ENCODE measurements around the gene DCUN1D3.

Gene DCUN1D3

GRCh38 chr16:20844054-20844453, 56.1 kb downstream of the DCUN1D3 start:
- H3K4me1 ChIP-seq (ENCODE audit: insufficient read depth, low read length): no peaks in the 10 kb centered on the region
- H3K9me3 ChIP-seq (ENCODE audit: low read length): no peaks in the 10 kb centered on the region
- H3K9ac ChIP-seq (ENCODE audit: low read length): no peak overlapping the region
- no peak overlapping the region for H3K27ac ChIP-seq (ENCODE audit: low read depth, low read length)
- H3K27me3 ChIP-seq (ENCODE audit: control insufficient read depth in 1 of 2, insufficient read depth in 2 of 2, low read length in 2 of 2): no peaks in the 10 kb centered on the region
- H3K4me3 ChIP-seq (ENCODE audit: low read depth in 1 of 2, low read length in 2 of 2): no peak overlapping the region
- no peaks in the 10 kb centered on the region for H3K36me3 ChIP-seq (ENCODE audit: insufficient read depth, low read length)

- H3K9me3 ChIP-seq (ENCODE audit: low read length): no peaks in the 10 kb centered on the region
- no peak overlapping the region for H3K9ac ChIP-seq (ENCODE audit: low read length)
- no peak overlapping the region for H3K4me3 ChIP-seq (ENCODE audit: low read depth in 1 of 2, low read length in 2 of 2)
Observed at GRCh38 chr16:20839504-20839903, 60.7 kb downstream of the DCUN1D3 start.

GRCh38 chr16:20838240-20838639, 61.9 kb downstream of the DCUN1D3 start:
- H3K9me3 ChIP-seq (ENCODE audit: low read length): no peaks in the 10 kb centered on the region
- no peak overlapping the region for H3K4me3 ChIP-seq (ENCODE audit: low read depth in 1 of 2, low read length in 2 of 2)
- H3K36me3 ChIP-seq (ENCODE audit: insufficient read depth, low read length): no peaks in the 10 kb centered on the region
- no peaks in the 10 kb centered on the region for H3K27me3 ChIP-seq (ENCODE audit: control insufficient read depth in 1 of 2, insufficient read depth in 2 of 2, low read length in 2 of 2)
- no peaks in the 10 kb centered on the region for H3K4me1 ChIP-seq (ENCODE audit: insufficient read depth, low read length)
- no peak overlapping the region for H3K27ac ChIP-seq (ENCODE audit: low read depth, low read length)
- H3K9ac ChIP-seq (ENCODE audit: low read length): no peak overlapping the region

More at GRCh38 chr16:20839504-20839903, 60.7 kb downstream of the DCUN1D3 start:
- H3K27me3 ChIP-seq (ENCODE audit: control insufficient read depth in 1 of 2, insufficient read depth in 2 of 2, low read length in 2 of 2): no peaks in the 10 kb centered on the region
- H3K4me1 ChIP-seq (ENCODE audit: insufficient read depth, low read length): no peaks in the 10 kb centered on the region
- no peak overlapping the region for H3K27ac ChIP-seq (ENCODE audit: low read depth, low read length)
- H3K36me3 ChIP-seq (ENCODE audit: insufficient read depth, low read length): no peaks in the 10 kb centered on the region

- Histone ChIP-seq H3K4me1 (ENCODE audit: insufficient read depth, low read length) (no peaks in the 10 kb centered on the region), H3K27ac (ENCODE audit: low read depth, low read length) (no peak overlapping the region), H3K9me3 (ENCODE audit: low read length) (no peaks in the 10 kb centered on the region), H3K9ac (ENCODE audit: low read length) (no peak overlapping the region), H3K4me3 (ENCODE audit: low read depth in 1 of 2, low read length in 2 of 2) (no peak overlapping the region), H3K36me3 (ENCODE audit: insufficient read depth, low read length) (no peaks in the 10 kb centered on the region), H3K27me3 (ENCODE audit: control insufficient read depth in 1 of 2, insufficient read depth in 2 of 2, low read length in 2 of 2) (no peaks in the 10 kb centered on the region)
Observed at GRCh38 chr16:20833086-20833485, 67.1 kb downstream of the DCUN1D3 start.

- no peaks in the 10 kb centered on the region for H3K9me3 ChIP-seq (ENCODE audit: low read length)
- H3K9ac ChIP-seq (ENCODE audit: low read length): no peak overlapping the region
- no peak overlapping the region for H3K27ac ChIP-seq (ENCODE audit: low read depth, low read length)
- H3K4me3 ChIP-seq (ENCODE audit: low read depth in 1 of 2, low read length in 2 of 2): no peak overlapping the region
- no peaks in the 10 kb centered on the region for H3K4me1 ChIP-seq (ENCODE audit: insufficient read depth, low read length)
- no peaks in the 10 kb centered on the region for H3K36me3 ChIP-seq (ENCODE audit: insufficient read depth, low read length)
- H3K27me3 ChIP-seq (ENCODE audit: control insufficient read depth in 1 of 2, insufficient read depth in 2 of 2, low read length in 2 of 2): no peaks in the 10 kb centered on the region
Observed at GRCh38 chr16:20830372-20830771, 69.8 kb downstream of the DCUN1D3 start.

GRCh38 chr16:20829536-20829935, 70.6 kb downstream of the DCUN1D3 start:
- Histone ChIP-seq H3K27me3 (ENCODE audit: control insufficient read depth in 1 of 2, insufficient read depth in 2 of 2, low read length in 2 of 2) (no peaks in the 10 kb centered on the region), H3K4me1 (ENCODE audit: insufficient read depth, low read length) (no peaks in the 10 kb centered on the region), H3K36me3 (ENCODE audit: insufficient read depth, low read length) (no peaks in the 10 kb centered on the region), H3K9ac (ENCODE audit: low read length) (no peak overlapping the region), H3K4me3 (ENCODE audit: low read depth in 1 of 2, low read length in 2 of 2) (no peak overlapping the region), H3K9me3 (ENCODE audit: low read length) (no peaks in the 10 kb centered on the region), H3K27ac (ENCODE audit: low read depth, low read length) (no peak overlapping the region)

- no peaks in the 10 kb centered on the region for H3K4me1 ChIP-seq (ENCODE audit: insufficient read depth, low read length)
- no peak overlapping the region for H3K9ac ChIP-seq (ENCODE audit: low read length)
- no peaks in the 10 kb centered on the region for H3K9me3 ChIP-seq (ENCODE audit: low read length)
- no peak overlapping the region for H3K4me3 ChIP-seq (ENCODE audit: low read depth in 1 of 2, low read length in 2 of 2)
- peaks cover 4% of the 10 kb centered on the region for H3K36me3 ChIP-seq (ENCODE audit: insufficient read depth, low read length)
- H3K27ac ChIP-seq (ENCODE audit: low read depth, low read length): no peak overlapping the region
- H3K27me3 ChIP-seq (ENCODE audit: control insufficient read depth in 1 of 2, insufficient read depth in 2 of 2, low read length in 2 of 2): no peaks in the 10 kb centered on the region
Observed at GRCh38 chr16:20826039-20826566, 74.1 kb downstream of the DCUN1D3 start.

- Histone ChIP-seq H3K4me3 (ENCODE audit: low read depth in 1 of 2, low read length in 2 of 2) (no peak overlapping the region), H3K27me3 (ENCODE audit: control insufficient read depth in 1 of 2, insufficient read depth in 2 of 2, low read length in 2 of 2) (no peaks in the 10 kb centered on the region), H3K27ac (ENCODE audit: low read depth, low read length) (no peak overlapping the region), H3K36me3 (ENCODE audit: insufficient read depth, low read length) (peaks cover 4% of the 10 kb centered on the region), H3K9me3 (ENCODE audit: low read length) (no peaks in the 10 kb centered on the region), H3K9ac (ENCODE audit: low read length) (no peak overlapping the region), H3K4me1 (ENCODE audit: insufficient read depth, low read length) (no peaks in the 10 kb centered on the region)
Observed at GRCh38 chr16:20822521-20823325, 77.4 kb downstream of the DCUN1D3 start.

- no peak overlapping the region for H3K9ac ChIP-seq (ENCODE audit: low read length)
- H3K4me1 ChIP-seq (ENCODE audit: insufficient read depth, low read length): no peaks in the 10 kb centered on the region
- H3K27me3 ChIP-seq (ENCODE audit: control insufficient read depth in 1 of 2, insufficient read depth in 2 of 2, low read length in 2 of 2): no peaks in the 10 kb centered on the region
- peaks cover 4% of the 10 kb centered on the region for H3K36me3 ChIP-seq (ENCODE audit: insufficient read depth, low read length)
- no peaks in the 10 kb centered on the region for H3K9me3 ChIP-seq (ENCODE audit: low read length)
- no peak overlapping the region for H3K27ac ChIP-seq (ENCODE audit: low read depth, low read length)
- no peak overlapping the region for H3K4me3 ChIP-seq (ENCODE audit: low read depth in 1 of 2, low read length in 2 of 2)
Observed at GRCh38 chr16:20821682-20822081, 78.5 kb downstream of the DCUN1D3 start.

GRCh38 chr16:20818929-20819585, 81.1 kb downstream of the DCUN1D3 start:
- H3K36me3 ChIP-seq (ENCODE audit: insufficient read depth, low read length): peaks cover 4% of the 10 kb centered on the region

GRCh38 chr16:20814784-20815183, 85.4 kb downstream of the DCUN1D3 start:
- Histone ChIP-seq H3K27me3 (ENCODE audit: control insufficient read depth in 1 of 2, insufficient read depth in 2 of 2, low read length in 2 of 2) (no peaks in the 10 kb centered on the region), H3K36me3 (ENCODE audit: insufficient read depth, low read length) (no peaks in the 10 kb centered on the region), H3K9me3 (ENCODE audit: low read length) (no peaks in the 10 kb centered on the region), H3K4me1 (ENCODE audit: insufficient read depth, low read length) (no peaks in the 10 kb centered on the region), H3K27ac (ENCODE audit: low read depth, low read length) (no peak overlapping the region), H3K4me3 (ENCODE audit: low read depth in 1 of 2, low read length in 2 of 2) (no peak overlapping the region), H3K9ac (ENCODE audit: low read length) (no peak overlapping the region)

More at GRCh38 chr16:20818929-20819585, 81.1 kb downstream of the DCUN1D3 start:
- no peak overlapping the region for H3K4me3 ChIP-seq (ENCODE audit: low read depth in 1 of 2, low read length in 2 of 2)
- H3K27me3 ChIP-seq (ENCODE audit: control insufficient read depth in 1 of 2, insufficient read depth in 2 of 2, low read length in 2 of 2): no peaks in the 10 kb centered on the region
- no peaks in the 10 kb centered on the region for H3K4me1 ChIP-seq (ENCODE audit: insufficient read depth, low read length)
- H3K27ac ChIP-seq (ENCODE audit: low read depth, low read length): no peak overlapping the region
- no peak overlapping the region for H3K9ac ChIP-seq (ENCODE audit: low read length)
- H3K9me3 ChIP-seq (ENCODE audit: low read length): no peaks in the 10 kb centered on the region
